H1 (cell line): ENCODE results near the gene CYBRD1. TPM values are rescaled to one million over a fixed set of nuclear protein-coding genes. Genes with fewer than 3 reads are reported as not detected.

Experiments used
- CTCF ChIA-PET: fragments of 300-600 bp; sonication (Branson Sonifier 250); formaldehyde crosslinking; loops from one replicate; lab custom pipeline; 2021; ENCODE audit not compliant: partially characterized antibody; lab: Charles Lee
- POLR2A ChIA-PET: fragments of 300-600 bp; sonication (Branson Sonifier 250); formaldehyde crosslinking; loops from one replicate; lab custom pipeline; 2021; ENCODE audit warnings: inconsistent platforms; ENCODE audit not compliant: partially characterized antibody; lab: Charles Lee
- DNase-seq, 2 experiments: peaks; one replicate each; pipeline versions ENCODE4 v3.0.0 to v3.0.0-alpha.2; 2010 to 2022; ENCODE audit warnings: low spot score in 2 of 2, low read depth in 1 of 2, mixed read lengths in 1 of 2
- FAIRE-seq: peaks from 2 replicates; lab custom pipeline; 2011; peaks lifted over from hg19 to GRCh38; lab: Jason Lieb, UNC
- H2AFZ ChIP-seq: 2 replicates; pipeline ENCODE4 v1.8.1; 2012; ENCODE audit warnings: low read length, inconsistent platforms
- H2AK5ac ChIP-seq: 2 replicates; pipeline ENCODE4 v1.6.1; 2013; ENCODE audit warnings: low read depth, low read length
- H2BK120ac ChIP-seq: replicated peaks from 2 replicates; pipeline ENCODE3; 2013; ENCODE audit warnings: low read depth, low read length, inconsistent platforms
- H2BK12ac ChIP-seq: 2 replicates; pipeline ENCODE4 v1.6.1; 2013; ENCODE audit warnings: low read depth, low read length
- H2BK15ac ChIP-seq: 2 replicates; pipeline ENCODE4 v1.6.1; 2013; ENCODE audit warnings: low read length
- H2BK20ac ChIP-seq: 2 replicates; pipeline ENCODE4 v1.6.1; 2013; ENCODE audit warnings: low read length
- H2BK5ac ChIP-seq: 2 replicates; pipeline ENCODE4 v1.6.1; 2013; ENCODE audit warnings: low read depth, low read length
- H3K14ac ChIP-seq: 2 replicates; pipeline ENCODE4 v1.6.1; 2013; ENCODE audit warnings: inconsistent platforms; ENCODE audit not compliant: insufficient read length
- H3K18ac ChIP-seq: 2 replicates; pipeline ENCODE4 v1.6.1; 2013; ENCODE audit warnings: low read length; ENCODE audit errors: extremely low read depth
- H3K23ac ChIP-seq: 2 replicates; pipeline ENCODE4 v1.6.1; 2013; ENCODE audit warnings: inconsistent platforms; ENCODE audit not compliant: insufficient read length
- H3K23me2 ChIP-seq: 2 replicates; pipeline ENCODE4 v1.6.1; 2013; ENCODE audit warnings: low read depth, low read length
- H3K27ac ChIP-seq: 2 replicates; pipeline ENCODE4 v1.6.1; 2011; ENCODE audit warnings: low read depth, low read length, inconsistent platforms
- H3K27me3 ChIP-seq, 4 experiments: replicated peaks in 1 of 4; 1 replicate in 1 of 4; 2 replicates in 3 of 4; pipeline versions ENCODE4 v1.6.1 to v1.8.1; 2011 to 2013; ENCODE audit warnings: low read length in 3 of 4, mild to moderate bottlenecking in 3 of 4, inconsistent platforms in 2 of 4, mixed read lengths in 2 of 4, moderate library complexity in 1 of 4; ENCODE audit not compliant: control insufficient read depth in 3 of 4, insufficient read depth in 3 of 4; ENCODE audit errors: extremely low read depth in 1 of 4
- H3K36me3 ChIP-seq, 4 experiments: 2 replicates each; pipeline versions ENCODE4 v1.6.1 to v1.8.1; 2011 to 2013; ENCODE audit warnings: mild to moderate bottlenecking in 4 of 4, low read length in 3 of 4, moderate library complexity in 2 of 4, control low read depth in 1 of 4, inconsistent platforms in 1 of 4; ENCODE audit not compliant: insufficient read depth in 4 of 4, control insufficient read depth in 2 of 4
- H3K4ac ChIP-seq: replicated peaks from 2 replicates; pipeline ENCODE3; 2013; ENCODE audit warnings: low read length, low read depth, mixed read lengths, inconsistent platforms; ENCODE audit not compliant: insufficient read length
- H3K4me1 ChIP-seq, 4 experiments: replicated peaks in 1 of 4; 1 replicate in 1 of 4; 2 replicates in 3 of 4; pipeline versions ENCODE4 v1.6.1 to v1.8.1; 2011 to 2013; ENCODE audit warnings: low read length in 3 of 4, inconsistent platforms in 2 of 4, mixed read lengths in 1 of 4; ENCODE audit not compliant: insufficient read depth in 4 of 4, control insufficient read depth in 3 of 4
- H3K4me2 ChIP-seq, 2 experiments: 2 replicates each; pipeline versions ENCODE4 v1.6.1 to v1.8.1; 2011 to 2013; ENCODE audit warnings: low read depth in 2 of 2, low read length in 2 of 2, control low read depth in 1 of 2, inconsistent platforms in 1 of 2, mild to moderate bottlenecking in 1 of 2; ENCODE audit not compliant: insufficient read depth in 1 of 2
- H3K4me3 ChIP-seq, 4 experiments: fragments of 200-600, 300-600 bp in 1 of 4; sonication (generic), shearing (Covaris generic), sonication (Bioruptor Twin) in 1 of 4; 2 replicates each; pipeline versions ENCODE4 v1.5.1 to v1.8.1; 2011 to 2016; ENCODE audit warnings: low read length in 4 of 4, low read depth in 3 of 4, control low read depth in 2 of 4, inconsistent platforms in 2 of 4, mild to moderate bottlenecking in 2 of 4, mixed read lengths in 1 of 4, moderate library complexity in 1 of 4; ENCODE audit not compliant: insufficient read depth in 2 of 4; ENCODE audit errors: extremely low read depth in 1 of 4
- H3K56ac ChIP-seq: replicated peaks from 2 replicates; pipeline ENCODE3; 2013; ENCODE audit warnings: low read depth, mild to moderate bottlenecking, mixed read lengths, low read length, inconsistent platforms; ENCODE audit not compliant: insufficient read length
- H3K79me1 ChIP-seq: 2 replicates; pipeline ENCODE4 v1.6.1; 2013; ENCODE audit warnings: low read depth, low read length, control low read depth
- H3K79me2 ChIP-seq, 2 experiments: 2 replicates each; pipeline versions ENCODE4 v1.6.1 to v1.8.1; 2012 to 2013; ENCODE audit warnings: low read length in 2 of 2, mild to moderate bottlenecking in 2 of 2, inconsistent platforms in 1 of 2; ENCODE audit not compliant: insufficient read depth in 2 of 2, control insufficient read depth in 1 of 2
- H3K9ac ChIP-seq, 4 experiments: replicated peaks in 1 of 4; 1 replicate in 1 of 4; 2 replicates in 3 of 4; pipeline versions ENCODE4 v1.6.1 to v1.8.1; 2011 to 2013; ENCODE audit warnings: low read depth in 3 of 4, low read length in 3 of 4, control low read depth in 2 of 4, mild to moderate bottlenecking in 2 of 4, moderate library complexity in 2 of 4, inconsistent platforms in 1 of 4; ENCODE audit errors: extremely low read depth in 1 of 4
- H3K9me3 ChIP-seq, 2 experiments: 2 replicates each; pipeline versions ENCODE4 v1.6.1 to v1.8.1; 2012 to 2013; ENCODE audit warnings: mild to moderate bottlenecking in 2 of 2, moderate library complexity in 2 of 2, control low read depth in 1 of 2, inconsistent platforms in 1 of 2, low read depth in 1 of 2, low read length in 1 of 2, mixed read lengths in 1 of 2; ENCODE audit not compliant: insufficient read depth in 2 of 2
- H4K20me1 ChIP-seq, 2 experiments: replicated peaks in 1 of 2; 2 replicates each; pipeline versions ENCODE3 to v1.8.1; 2011 to 2013; ENCODE audit warnings: inconsistent platforms in 2 of 2, low read length in 2 of 2, mild to moderate bottlenecking in 1 of 2; ENCODE audit not compliant: insufficient read depth in 2 of 2, control insufficient read depth in 1 of 2
- H4K5ac ChIP-seq: 2 replicates; pipeline ENCODE4 v1.6.1; 2013; ENCODE audit warnings: low read length, low read depth, mixed read lengths, inconsistent platforms; ENCODE audit not compliant: insufficient read length
- H4K8ac ChIP-seq: 2 replicates; pipeline ENCODE4 v1.8.0; 2013; ENCODE audit warnings: mild to moderate bottlenecking, moderate library complexity, low read length, inconsistent platforms; ENCODE audit not compliant: insufficient read depth; ENCODE audit errors: extremely low read depth
- H4K91ac ChIP-seq: replicated peaks from 2 replicates; pipeline ENCODE3; 2013; ENCODE audit warnings: low read length, mixed read lengths, inconsistent platforms; ENCODE audit not compliant: insufficient read length
- CBX5 ChIP-seq: fragments of 300-800, 300-1000 bp; sonication (generic); IDR thresholded peaks from 2 replicates; pipeline ENCODE4 v1.7.1; 2016; ENCODE audit warnings: antibody characterized with exemption, low read length, low read depth
- WGBS, 2 experiments: shearing (Covaris generic) in 1 of 2; methylation state at CpG; one replicate each; pipeline versions ENCODE4 v1.1.6 to v1.1.7; 2013 to 2015; ENCODE audit warnings: low lambda C conversion rate in 2 of 2, mixed read lengths in 2 of 2, inconsistent platforms in 1 of 2, low coverage in 1 of 2, missing lambda C conversion rate in 1 of 2; ENCODE audit not compliant: insufficient replicate concordance in 2 of 2, insufficient coverage in 1 of 2, insufficient read length in 1 of 2; ENCODE audit errors: extremely low coverage in 1 of 2, missing lambda C conversion rate in 1 of 2; 5-methylcytosine and 5-hydroxymethylcytosine counted together
- polyA plus RNA-seq, 7 experiments: library from polyadenylated mRNA; depleted of rRNA in 3 of 7; stranded (reverse) in 5 of 7; unstranded in 2 of 7; fragments of >200 nt in 5 of 7; fragments of 200-250 nt in 2 of 7; gene quantifications; 1 replicate in 5 of 7; 2 replicates in 1 of 7; 4 replicates in 1 of 7; pipeline versions ENCODE4 v1.2.1 to v1.2.3, GENCODE V29; 2011 to 2013; ENCODE audit warnings: missing spikeins in 2 of 7, mixed read lengths in 2 of 7
- total RNA-seq: library from RNA; stranded (reverse); fragmentation: NEBNext Ultra II Directional; extraction: Animal tissue kit (Norgen Biotek cat#: 25700); gene quantifications from 2 replicates; pipeline ENCODE4 v1.2.1, GENCODE V29; 2021

CYBRD1 gene
- total and polyA plus RNA-seq, 2 of the 8 experiments (the other 6 are each of a cell fraction or from before 2014, with no cell fraction given), result 10.7 to 12.6 TPM

DNA sequence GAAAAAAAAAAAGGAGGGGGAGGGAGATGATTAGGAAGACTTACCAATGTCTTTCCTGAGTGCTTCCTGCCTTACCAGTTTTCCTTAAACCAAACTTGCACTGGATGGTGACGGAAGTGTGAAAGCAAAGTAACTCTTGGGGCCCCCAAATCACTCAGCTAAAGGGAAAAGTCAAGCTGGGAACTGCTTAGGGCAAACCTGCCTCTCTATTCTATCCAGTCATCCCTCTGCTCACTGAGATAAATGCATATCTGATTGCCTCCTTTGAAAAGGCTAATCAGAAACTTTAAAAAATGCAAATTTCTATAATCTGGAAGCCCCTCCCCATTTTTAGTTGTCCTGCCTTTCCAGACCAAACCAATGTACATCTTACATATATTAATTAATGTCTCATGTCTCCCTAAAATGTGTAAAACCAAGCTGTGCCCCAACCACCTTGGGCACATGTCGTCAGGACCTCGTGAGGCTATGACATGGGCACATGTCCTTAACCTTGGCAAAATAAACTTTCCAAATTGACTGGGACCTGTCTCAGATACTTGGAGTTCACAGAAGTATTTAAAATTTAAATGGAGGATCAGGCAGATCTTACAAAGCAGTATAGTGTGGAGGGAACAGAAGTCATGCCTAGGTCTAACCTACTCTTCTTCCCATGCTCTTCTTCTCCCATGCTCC is 7.2 kb upstream of the CYBRD1 start:
- no peak for TF ChIP-seq CBX5

More for the DNA sequence above, 7.2 kb upstream of the CYBRD1 start:
- Histone ChIP-seq H3K9ac (no peak overlapping the region), H2BK5ac (no peak overlapping the region), H3K23me2 (no peaks in the 10 kb centered on the region), H3K18ac (no peak overlapping the region), H3K56ac (no peak overlapping the region), H4K5ac (no peak overlapping the region), H2BK12ac (no peak overlapping the region), H3K4me1 (peaks cover 0 to 4% (median under 1%) of the 10 kb centered on the region in 4 experiments; a peak in 4 of 7 replicates), H2AK5ac (no peak overlapping the region), H3K14ac (no peak overlapping the region), H2AFZ (no peak overlapping the region), H4K20me1 (no peaks in the 10 kb centered on the region), H2BK120ac (no peak overlapping the region), H3K36me3 (no peaks in the 10 kb centered on the region), H3K4ac (no peak overlapping the region), H2BK15ac (no peak overlapping the region), H3K79me2 (no peaks in the 10 kb centered on the region), H3K4me3 (no peak overlapping the region), H4K8ac (no peak overlapping the region), H2BK20ac (no peak overlapping the region), H4K91ac (no peak overlapping the region), H3K79me1 (no peaks in the 10 kb centered on the region), H3K27me3 (no peaks in the 10 kb centered on the region), H3K27ac (no peak overlapping the region), H3K4me2 (no peak overlapping the region), H3K23ac (no peak overlapping the region), H3K9me3 (no peaks in the 10 kb centered on the region)
- FAIRE-seq, result no peak
- CTCF ChIA-PET, result interaction anchor here (0.5 to 1.6 kb wide), 2 partner anchors 14 to 391 kb away, joined by 3 to 4 read pairs; no protein-coding TSS in a partner anchor
- 82% methylated on average over 3 of the region's 3 CpGs; no CpG with 5 or more reads in 1 of the 2 experiments for WGBS, 2 experiments
- POLR2A ChIA-PET, result interaction anchor here (1.4 kb wide), 1 partner anchor 12 kb away, joined by 3 read pairs; no protein-coding TSS in a partner anchor
- DNase-seq, result no peak
